ENCODE data around the gene RBX1.

- TF ChIP-seq, protein P1, sequence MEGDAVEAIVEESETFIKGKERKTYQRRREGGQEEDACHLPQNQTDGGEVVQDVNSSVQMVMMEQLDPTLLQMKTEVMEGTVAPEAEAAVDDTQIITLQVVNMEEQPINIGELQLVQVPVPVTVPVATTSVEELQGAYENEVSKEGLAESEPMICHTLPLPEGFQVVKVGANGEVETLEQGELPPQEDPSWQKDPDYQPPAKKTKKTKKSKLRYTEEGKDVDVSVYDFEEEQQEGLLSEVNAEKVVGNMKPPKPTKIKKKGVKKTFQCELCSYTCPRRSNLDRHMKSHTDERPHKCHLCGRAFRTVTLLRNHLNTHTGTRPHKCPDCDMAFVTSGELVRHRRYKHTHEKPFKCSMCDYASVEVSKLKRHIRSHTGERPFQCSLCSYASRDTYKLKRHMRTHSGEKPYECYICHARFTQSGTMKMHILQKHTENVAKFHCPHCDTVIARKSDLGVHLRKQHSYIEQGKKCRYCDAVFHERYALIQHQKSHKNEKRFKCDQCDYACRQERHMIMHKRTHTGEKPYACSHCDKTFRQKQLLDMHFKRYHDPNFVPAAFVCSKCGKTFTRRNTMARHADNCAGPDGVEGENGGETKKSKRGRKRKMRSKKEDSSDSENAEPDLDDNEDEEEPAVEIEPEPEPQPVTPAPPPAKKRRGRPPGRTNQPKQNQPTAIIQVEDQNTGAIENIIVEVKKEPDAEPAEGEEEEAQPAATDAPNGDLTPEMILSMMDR (IDR thresholded peaks at IDR 0.05): no peak
- TF ChIP-seq POLR2A (IDR thresholded peaks at IDR 0.05) (no peak), POLR2AphosphoS5 (IDR thresholded peaks at IDR 0.05; ENCODE audit: insufficient read depth in 1 of 2, low read depth in 1 of 2) (no peak)
These were observed 28.7 kb downstream of the RBX1 start for GRCh38 chr22:40979871-40980270.

All from vagina (tissue), 2 donors.